K562 (cell line): Measurements from ENCODE around the gene GLIS1. TPM values are rescaled to one million over a fixed set of nuclear protein-coding genes. Genes with fewer than 3 reads are reported as not detected.

Experiments used
- ATAC-seq: fragments of 200-7000 bp; cut with Tn5 transposase; 3 replicates; pipeline ENCODE4 v1.9.1; 2020; ENCODE audit warnings: moderate library complexity
- BruUV-seq: library from RNA; stranded (reverse); fragments of 400-500 nt; replicated peaks from 2 replicates; lab custom pipeline; 2021; lab: Mats Ljungman, UMichigan
- CTCF ChIA-PET: fragments of 300-600 bp; formaldehyde crosslinking; extraction: SDS; loops from one replicate; lab custom pipeline; 2021; ENCODE audit warnings: low intra/inter-chr PET ratio; lab: Yijun Ruan, JAX
- POLR2A ChIA-PET: fragments of 300-600, 350-650 bp; sonication (Branson Sonifier 250); formaldehyde crosslinking; extraction: SDS; loops from one replicate; lab custom pipeline; 2021; ENCODE audit warnings: antibody characterized with exemption, inconsistent platforms; lab: Yijun Ruan, JAX
- DNase-seq, 4 experiments: peaks; one replicate each; pipeline versions ENCODE4 v3.0.0 to v3.0.0-alpha.2; 2011 to 2018; ENCODE audit warnings: low spot score in 3 of 4, mixed read lengths in 3 of 4; ENCODE audit errors: extremely low read depth in 1 of 4
- FAIRE-seq: peaks from 2 replicates; lab custom pipeline; 2011; peaks lifted over from hg19 to GRCh38; lab: Jason Lieb, UNC
- H2AFZ ChIP-seq: 2 replicates; pipeline ENCODE4 v1.6.0; 2011; ENCODE audit warnings: low read depth, low read length, control low read depth, inconsistent platforms
- H3K27ac ChIP-seq: fragments of 200-600 bp; 3 replicates; pipeline ENCODE4 v1.8.0; 2011; ENCODE audit warnings: low read depth, mild to moderate bottlenecking, control low read depth, inconsistent platforms, low read length, moderate library complexity, mixed read lengths; ENCODE audit errors: extremely low read depth
- H3K27me3 ChIP-seq, 2 experiments: fragments of 300-600 bp in 1 of 2; 2 replicates in 1 of 2; 3 replicates in 1 of 2; pipeline versions ENCODE4 v1.6.0 to v1.8.0; 2011; ENCODE audit warnings: inconsistent platforms in 2 of 2, low read length in 2 of 2, mild to moderate bottlenecking in 1 of 2, mixed read lengths in 1 of 2, moderate library complexity in 1 of 2; ENCODE audit not compliant: control insufficient read depth in 2 of 2, insufficient read depth in 2 of 2
- H3K36me3 ChIP-seq: fragments of 300-600 bp; 3 replicates; pipeline ENCODE4 v1.8.0; 2011; ENCODE audit warnings: mild to moderate bottlenecking, low read length, inconsistent platforms; ENCODE audit not compliant: control insufficient read depth, insufficient read depth
- H3K4me1 ChIP-seq, 2 experiments: fragments of 200-600 bp in 1 of 2; replicated peaks in 1 of 2; 2 replicates in 1 of 2; 3 replicates in 1 of 2; pipeline versions ENCODE4 v1.5.1 to v1.8.0; 2011; ENCODE audit warnings: inconsistent platforms in 2 of 2, low read length in 2 of 2, mild to moderate bottlenecking in 1 of 2, mixed read lengths in 1 of 2, moderate library complexity in 1 of 2; ENCODE audit not compliant: control insufficient read depth in 2 of 2, insufficient read depth in 2 of 2
- H3K4me2 ChIP-seq: 2 replicates; pipeline ENCODE4 v1.6.1; 2011; ENCODE audit warnings: low read length, control low read depth, inconsistent platforms, mixed read lengths; ENCODE audit not compliant: insufficient read depth
- H3K4me3 ChIP-seq: fragments of 200-600 bp; sonication (generic), shearing (Covaris generic); 2 replicates; pipeline ENCODE4 v1.5.1; 2016; ENCODE audit warnings: control low read depth, inconsistent platforms
- H3K79me2 ChIP-seq: fragments of 200-600 bp; 3 replicates; pipeline ENCODE4 v1.8.0; 2011; ENCODE audit warnings: low read length, inconsistent platforms; ENCODE audit not compliant: control insufficient read depth, insufficient read depth
- H3K9ac ChIP-seq, 2 experiments: 2 replicates each; pipeline versions ENCODE4 v1.6.0 to v1.6.1; 2011; ENCODE audit warnings: low read depth in 2 of 2, low read length in 2 of 2, control low read depth in 1 of 2, inconsistent platforms in 1 of 2, mild to moderate bottlenecking in 1 of 2, mixed read lengths in 1 of 2; ENCODE audit not compliant: insufficient read depth in 1 of 2
- H3K9me1 ChIP-seq: one replicate; pipeline ENCODE4 v1.6.0; 2011; ENCODE audit warnings: inconsistent platforms, mild to moderate bottlenecking, low read length, moderate library complexity; ENCODE audit not compliant: control insufficient read depth, insufficient read depth
- H3K9me3 ChIP-seq: replicated peaks from 2 replicates; pipeline ENCODE4 v1.5.1; 2011; ENCODE audit warnings: low read depth, low read length, inconsistent platforms; ENCODE audit not compliant: control insufficient read depth, insufficient read depth
- H4K20me1 ChIP-seq: replicated peaks from 2 replicates; pipeline ENCODE4 v1.6.1; 2011; ENCODE audit warnings: low read length, inconsistent platforms, mixed read lengths; ENCODE audit not compliant: control insufficient read depth, insufficient read depth
- CEBPG ChIP-seq, 3 experiments: fragments of 200-800 bp in 1 of 3; sonication (Bioruptor generic) in 1 of 3; sonication (generic) in 1 of 3; formaldehyde crosslinking in 1 of 3; IDR thresholded peaks in 2 of 3; conservative IDR thresholded peaks in 1 of 3; 2 replicates each; pipeline versions ENCODE4 v1.6.1 to v1.8.0; 2016 to 2022; ENCODE audit warnings: missing compliant biosample characterization in 2 of 3, missing genetic modification characterization in 2 of 3, mild to moderate bottlenecking in 1 of 3, missing genetic modification reagents in 1 of 3
- KAT2B ChIP-seq: IDR thresholded peaks from one replicate; pipeline ENCODE4 v1.6.1; 2012; ENCODE audit warnings: low read depth, mild to moderate bottlenecking, control low read depth, inconsistent platforms, low read length, moderate library complexity
- SREBF2 ChIP-seq: sonication (generic); formaldehyde crosslinking; IDR thresholded peaks from 2 replicates; pipeline ENCODE4 v1.4.0; 2020; ENCODE audit warnings: mild to moderate bottlenecking, missing genetic modification reagents
- SRSF9 ChIP-seq: fragments of 200-400 bp; formaldehyde crosslinking; IDR thresholded peaks from 2 replicates; pipeline ENCODE4 v1.6.1; 2017; ENCODE audit warnings: low read depth, low read length, borderline replicate concordance
- TSC22D4 ChIP-seq: fragments of 450-650 bp; IDR thresholded peaks from 2 replicates; pipeline ENCODE4 v1.6.1; 2016; ENCODE audit warnings: missing genetic modification characterization, missing biosample characterization, control low read depth
- ZBTB34 ChIP-seq: fragments of 250-450 bp; sonication (Bioruptor Pico); IDR thresholded peaks from 2 replicates; pipeline ENCODE4 v1.8.0; 2021; ENCODE audit warnings: mild to moderate bottlenecking, moderate library complexity
- ZNF609 ChIP-seq: sonication (generic); formaldehyde crosslinking; IDR thresholded peaks from 2 replicates; pipeline ENCODE4 v1.8.1; 2023; ENCODE audit warnings: missing genetic modification reagents, mild to moderate bottlenecking, borderline replicate concordance
- ZSCAN32 ChIP-seq: fragments of 450-650 bp; formaldehyde crosslinking; IDR thresholded peaks from 2 replicates; pipeline ENCODE4 v1.4.0; 2020; ENCODE audit warnings: mild to moderate bottlenecking, moderate library complexity
- WGBS: fragments of 100-300 bp; shearing (Covaris generic); methylation state at CpG from one replicate; pipeline ENCODE4 v1.1.6; 2016; ENCODE audit warnings: low coverage, mixed read lengths; ENCODE audit not compliant: insufficient coverage; ENCODE audit errors: missing lambda C conversion rate; 5-methylcytosine and 5-hydroxymethylcytosine counted together
- in situ Hi-C: fragments of 300-500 bp; cut with MboI; formaldehyde crosslinking; loops from 4 replicates; pipeline ENCODE4 v1.15.0; 2018; ENCODE audit warnings: inconsistent platforms, mixed read lengths
- intact Hi-C: fragments of 100-400 bp; cut with micrococcal nuclease; formaldehyde crosslinking; loops from 2 replicates; pipeline ENCODE4 v1.14.2; 2022
- polyA plus RNA-seq, 8 experiments: library from polyadenylated mRNA; depleted of rRNA in 4 of 8; stranded (reverse) in 5 of 8; unstranded in 3 of 8; fragments of >200 nt; fragmentation: Nextera tagmentation in 2 of 8; fragmentation: Illumina TruSeq in 1 of 8; extraction: Ambion mirVana in 2 of 8; extraction: Trizol in 1 of 8; gene quantifications; 2 replicates each; pipeline versions ENCODE4 v1.2.1 to v1.2.3, GENCODE V29; 2011 to 2014; ENCODE audit warnings: inconsistent platforms in 1 of 8, missing spikeins in 1 of 8
- total RNA-seq, 7 experiments: library from RNA; depleted of rRNA in 6 of 7; stranded (reverse); fragments of >200 nt in 6 of 7; fragmentation: Illumina TruSeq in 2 of 7; extraction: Trizol in 2 of 7; gene quantifications; 2 replicates each; pipeline versions ENCODE4 v1.2.1 to v1.2.3, GENCODE V29; 2011 to 2021; ENCODE audit warnings: low replicate concordance in 1 of 7

GLIS1 gene
- total and polyA plus RNA-seq, 9 of the 15 experiments (the other 6 are each of a cell fraction or from before 2014, with no cell fraction given): not detected

GRCh38 chr1:53519421-53519820, 219.5 kb downstream of the GLIS1 start:
- intact Hi-C loops (no loop called here), in situ Hi-C loops (no loop called here)
- BruUV-seq: no TSS peak
- Histone ChIP-seq H3K36me3 (no peaks in the 10 kb centered on the region), H3K79me2 (no peaks in the 10 kb centered on the region), H3K9ac (no peak overlapping the region), H3K4me1 (peaks cover 0 to 1% of the 10 kb centered on the region in 2 experiments; a peak in 1 of 5 replicates), H3K27ac (no peak overlapping the region), H3K9me3 (no peaks in the 10 kb centered on the region), H3K9me1 (no peaks in the 10 kb centered on the region), H3K27me3 (peaks cover 25 to 85% of the 10 kb centered on the region in 2 experiments), H2AFZ (no peak overlapping the region), H4K20me1 (peaks cover 34% of the 10 kb centered on the region), H3K4me2 (no peak overlapping the region), H3K4me3 (no peak overlapping the region)
- WGBS: 2% methylated on average over 8 of the region's 8 CpGs
- DNase-seq: no peak
- ChIA-PET CTCF (no interaction called here), POLR2A (interaction anchor here (0.6 kb wide), 1 partner anchor 15 kb away, joined by 4 read pairs; no protein-coding TSS in a partner anchor)
- ATAC-seq: no peak
- TF ChIP-seq SRSF9: no peak
- TF ChIP-seq TSC22D4 (tag): no peak
- no peak for TF ChIP-seq CEBPG (CRISPR knock-in tag; IDR thresholded peaks at IDR 0.05)
- no peak for TF ChIP-seq CEBPG (tag; conservative IDR thresholded peaks at IDR 0.05 in 1 of 2, IDR thresholded peaks at IDR 0.05 in 1 of 2)
- no peak for TF ChIP-seq ZNF609 (CRISPR knock-in tag)
- no peak for TF ChIP-seq ZBTB34 (CRISPR knock-in tag)
- TF ChIP-seq KAT2B: no peak
- TF ChIP-seq SREBF2 (CRISPR knock-in tag): no peak
- no peak for TF ChIP-seq ZSCAN32
- no peak for FAIRE-seq
